ENCODE data around the gene SEC14L1. TPM values are rescaled to one million over a fixed set of nuclear protein-coding genes. Genes with fewer than 3 reads are reported as not detected.

The SEC14L1 gene
- total RNA-seq, 1 experiment from 2014 or later = 81.0 TPM

- Mint-ChIP-seq H3K27me3 (ENCODE audit: low read depth) (no peaks in the 10 kb centered on the region), H3K4me3 (no peak overlapping the region), H3K4me1 (peaks cover 11% of the 10 kb centered on the region), H3K36me3 (0 out of 2 replicates have a peak, but pooled peaks cover 2% of the 10 kb centered on the region), H3K9me3 (0 out of 2 replicates have a peak, but pooled peaks cover 3% of the 10 kb centered on the region), H3K27ac (no peak overlapping the region)
- TF ChIP-seq TEAD4 (CRISPR knock-in tag; IDR thresholded peaks at IDR 0.05) (no peak), ZNF219 (CRISPR knock-in tag; IDR thresholded peaks at IDR 0.05; ENCODE audit: borderline replicate concordance) (no peak), NR1H2 (CRISPR knock-in tag; IDR thresholded peaks at IDR 0.05) (no peak), ETV6 (CRISPR knock-in tag; IDR thresholded peaks at IDR 0.05) (no peak), KAT7 (CRISPR knock-in tag; IDR thresholded peaks at IDR 0.05; ENCODE audit: borderline replicate concordance) (no peak), RELA (CRISPR knock-in tag; IDR thresholded peaks at IDR 0.05; ENCODE audit: borderline replicate concordance) (no peak), IRF1 (CRISPR knock-in tag; IDR thresholded peaks at IDR 0.05) (no peak), ZSCAN18 (CRISPR knock-in tag; IDR thresholded peaks at IDR 0.05) (no peak), GTF2I (CRISPR knock-in tag; conservative IDR thresholded peaks at IDR 0.05) (no peak), PRRX2 (CRISPR knock-in tag; IDR thresholded peaks at IDR 0.05) (no peak), ZNF512 (CRISPR knock-in tag; IDR thresholded peaks at IDR 0.05; ENCODE audit: borderline replicate concordance) (no peak), MAX (CRISPR knock-in tag; IDR thresholded peaks at IDR 0.05) (no peak), GRHL2 (CRISPR knock-in tag; IDR thresholded peaks at IDR 0.05; ENCODE audit: insufficient replicate concordance, severe bottlenecking) (no peak)
- DNase-seq (ENCODE audit: low spot score) (no peak), ATAC-seq (no peak)
- ChIA-PET POLR2A (no interaction called here), CTCF (no interaction called here)
These were observed 89.1 kb downstream of the SEC14L1 start for GRCh38 chr17:77229786-77230435.

- POLR2A ChIA-PET = no interaction called here
- Mint-ChIP-seq H3K36me3 (no peaks in the 10 kb centered on the region), H3K4me3 (no peak overlapping the region), H3K27me3 (ENCODE audit: low read depth) (no peaks in the 10 kb centered on the region), H3K9me3 (0 out of 2 replicates have a peak, but pooled peaks cover 3% of the 10 kb centered on the region), H3K27ac (no peak overlapping the region), H3K4me1 (peaks cover 12% of the 10 kb centered on the region)
- no peak for ATAC-seq
- no peak for DNase-seq (ENCODE audit: low spot score)
- CTCF ChIA-PET = no interaction called here
- no peak for TF ChIP-seq ERG (CRISPR knock-in tag; IDR thresholded peaks at IDR 0.05)
- no peak for TF ChIP-seq AR (CRISPR knock-in tag; IDR thresholded peaks at IDR 0.05)
- no peak for TF ChIP-seq NFYB (CRISPR knock-in tag; conservative IDR thresholded peaks at IDR 0.05; ENCODE audit: low read depth)
- no peak for TF ChIP-seq OVOL2 (CRISPR knock-in tag; IDR thresholded peaks at IDR 0.05; ENCODE audit: borderline replicate concordance)
- TF ChIP-seq MLX (CRISPR knock-in tag; IDR thresholded peaks at IDR 0.05) = no peak
- TF ChIP-seq ZBTB21 (CRISPR knock-in tag; IDR thresholded peaks at IDR 0.05; ENCODE audit: borderline replicate concordance) = no peak
- no peak for TF ChIP-seq TCF7 (CRISPR knock-in tag; IDR thresholded peaks at IDR 0.05; ENCODE audit: low read depth)
- TF ChIP-seq IRF1 (CRISPR knock-in tag; IDR thresholded peaks at IDR 0.05) = no peak
- no peak for TF ChIP-seq STAT6 (CRISPR knock-in tag; conservative IDR thresholded peaks at IDR 0.05; ENCODE audit: low read depth)
- no peak for TF ChIP-seq IRF2 (CRISPR knock-in tag; IDR thresholded peaks at IDR 0.05; ENCODE audit: borderline replicate concordance, low read depth)
These were observed 89.7 kb downstream of the SEC14L1 start for GRCh38 chr17:77230436-77230830.

All from WTC11 (cell line).